Posterior vena cava (tissue), 2 donors: Measurements from ENCODE around the gene TNFRSF1A. TPM values are rescaled to one million over a fixed set of nuclear protein-coding genes. Genes with fewer than 3 reads are reported as not detected.

Source experiments
- DNase-seq: peaks from one replicate; pipeline ENCODE4 v3.0.0-alpha.2; 2020; ENCODE audit warnings: low spot score
- intact Hi-C, 2 donors: fragments of 100-400 bp; cut with DNase I; formaldehyde crosslinking; loops; one replicate each; pipeline versions ENCODE4 v1.14.1 to v1.14.2; 2022 to 2023
- total RNA-seq, 2 donors: library from RNA; stranded (reverse); fragmentation: NEBNext Ultra II Directional; extraction: Animal tissue kit (Norgen Biotek cat#: 25700); gene quantifications; one replicate each; pipeline ENCODE4 v1.2.1, GENCODE V29; 2021
- donor health status: DM: yes; HTN: yes; CAD: no.
- donor health status: DM: yes; HTN: yes; CAD: no.

The TNFRSF1A gene
- total RNA-seq, 2 donors from 2014 or later: 190 to 194 TPM

DNA sequence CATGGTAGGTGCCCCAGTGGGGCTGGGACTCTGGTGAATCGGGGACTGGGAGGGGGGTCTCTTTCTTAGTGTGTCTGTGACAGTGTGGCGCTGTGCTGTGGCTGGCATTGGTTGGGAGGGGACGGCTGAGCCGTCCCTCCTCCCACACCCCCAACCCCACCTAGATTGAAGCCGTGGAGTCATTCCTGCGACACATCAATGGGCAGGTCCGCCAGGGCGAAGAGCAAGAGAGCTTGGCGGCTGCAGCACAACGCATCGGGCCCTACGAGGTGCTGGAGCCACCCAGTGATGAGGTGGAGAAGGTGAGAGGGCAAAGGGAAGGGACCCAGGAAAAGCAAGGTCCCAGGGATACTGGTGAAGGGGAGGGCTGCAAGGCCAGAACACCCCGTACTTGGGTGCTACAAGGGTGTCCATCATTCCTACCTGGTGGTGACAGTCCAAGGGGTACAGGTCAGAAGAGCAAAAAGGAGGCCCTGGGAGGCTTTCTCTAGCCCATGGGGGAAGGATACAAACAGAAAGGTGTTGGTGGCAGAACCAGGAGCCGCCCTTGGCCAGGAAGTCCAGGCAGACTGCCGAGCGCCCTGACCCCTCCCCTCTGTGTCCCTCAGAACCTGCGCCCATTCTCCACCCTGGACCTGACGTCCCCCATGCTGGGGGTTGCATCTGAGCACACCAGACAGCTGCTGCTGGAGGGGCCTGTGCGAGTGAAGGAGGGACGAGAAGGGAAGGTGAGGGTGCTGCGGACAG lies 24.0 kb downstream of the TNFRSF1A start:
- intact Hi-C loops: loop anchor here in 1 of 2 donors (5.0 kb wide), 1 partner anchor 759 kb away; no protein-coding TSS in a partner anchor
- DNase-seq: no peak

DNA sequence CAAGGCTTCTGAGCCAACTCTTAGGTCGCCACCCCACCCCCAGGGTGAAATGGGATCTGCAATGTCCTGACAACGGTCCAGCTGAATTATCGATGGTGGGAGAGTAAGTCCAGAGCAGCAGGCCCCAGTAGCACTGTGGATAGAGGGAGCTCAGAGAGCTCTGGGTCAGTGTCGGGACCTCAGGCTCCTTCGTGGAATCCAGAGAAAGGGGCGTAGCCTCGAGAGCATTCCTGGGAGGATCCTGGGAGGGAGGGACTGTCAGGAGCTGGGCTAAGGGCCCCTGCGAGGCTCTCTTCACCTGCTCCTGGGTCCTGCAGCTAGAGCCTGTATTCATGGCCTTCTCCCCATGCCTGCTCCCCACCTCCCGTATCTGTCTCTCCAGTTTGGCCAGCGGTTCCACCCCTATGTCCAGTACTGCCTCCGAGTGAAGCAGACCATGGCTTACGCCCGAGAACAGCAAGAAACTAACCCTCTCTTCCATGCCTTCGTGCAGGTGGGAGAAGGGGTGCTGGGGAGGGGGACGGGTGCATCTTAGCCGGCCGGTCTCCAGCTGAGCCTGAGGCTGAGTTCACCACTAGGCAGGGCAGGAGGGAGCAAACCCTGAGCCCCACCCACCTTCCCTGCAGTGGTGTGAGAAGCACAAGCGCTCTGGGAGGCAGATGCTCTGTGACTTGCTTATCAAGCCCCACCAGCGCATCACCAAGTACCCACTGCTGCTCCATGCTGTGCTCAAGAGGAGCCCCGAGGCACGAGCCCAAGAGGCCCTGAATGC lies 24.8 kb downstream of the TNFRSF1A start:
- DNase-seq: no peak
- intact Hi-C loops: loop anchor here in 1 of 2 donors (5.0 kb wide), 1 partner anchor 760 kb away; no protein-coding TSS in a partner anchor

DNA sequence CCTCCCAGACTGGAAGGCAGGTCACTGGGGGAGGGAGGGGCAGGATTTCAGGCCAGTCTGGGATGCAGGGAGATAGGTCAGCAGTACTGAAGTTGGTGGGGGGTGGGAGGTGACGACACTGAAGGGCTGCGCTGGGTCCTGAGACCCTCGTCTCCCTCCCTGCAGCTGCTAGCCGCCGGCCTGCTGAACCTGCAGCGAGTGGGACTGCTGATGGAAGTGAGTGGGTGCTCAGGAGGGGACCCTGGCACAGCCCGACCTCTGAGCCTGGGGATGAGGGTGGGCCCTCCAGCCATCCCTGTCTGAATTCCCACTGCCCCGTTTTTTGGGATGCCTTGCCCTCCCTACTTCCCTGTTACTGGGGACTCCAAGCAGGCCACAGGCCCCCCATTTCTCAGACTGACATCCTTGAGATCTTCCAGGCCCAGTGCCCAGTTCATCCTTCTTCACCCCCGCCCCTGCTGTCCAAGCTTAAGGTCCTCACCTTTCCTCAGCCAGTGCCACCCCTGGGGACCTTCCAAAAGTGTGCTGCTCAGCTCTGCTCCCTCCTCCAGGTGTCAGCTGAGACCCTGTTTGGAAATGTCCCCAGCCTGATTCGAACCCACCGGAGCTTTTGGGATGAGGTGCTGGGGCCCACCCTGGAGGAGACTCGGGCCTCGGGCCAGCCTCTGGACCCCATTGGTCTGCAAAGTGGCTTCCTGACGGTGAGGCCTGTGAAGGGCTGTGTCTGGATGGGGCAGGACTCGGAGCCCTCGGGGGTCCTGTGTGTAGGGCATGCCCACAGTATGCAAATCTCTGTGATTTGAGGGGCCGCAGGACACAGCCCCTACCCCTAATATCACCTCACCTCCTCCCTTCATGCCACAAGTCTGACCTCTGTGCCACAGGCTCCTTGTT lies 25.9 kb downstream of the TNFRSF1A start:
- no peak for DNase-seq
- intact Hi-C loops: loop anchor here in 1 of 2 donors (5.0 kb wide), 1 partner anchor 761 kb away; no protein-coding TSS in a partner anchor

DNA sequence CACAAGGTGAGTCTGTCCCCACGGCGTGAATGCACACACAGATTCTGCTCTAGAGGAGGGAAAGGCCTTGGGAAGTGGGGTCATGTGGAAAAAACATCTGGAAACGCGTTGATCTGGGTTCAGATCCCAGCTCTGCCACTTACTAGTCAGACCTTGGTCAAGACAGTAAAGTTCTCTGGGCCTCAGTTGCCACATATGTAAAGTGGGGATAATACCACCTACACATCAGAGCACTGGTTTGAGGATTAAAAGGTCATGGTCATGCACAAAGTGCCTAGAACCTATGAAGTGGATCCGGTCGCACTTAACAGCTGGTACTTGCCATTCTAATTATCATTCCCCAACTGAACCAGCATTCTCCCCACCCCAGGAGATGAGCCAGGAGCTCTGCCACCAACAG lies 26.7 kb downstream of the TNFRSF1A start:
- intact Hi-C loops: loop anchor here in 1 of 2 donors (5.0 kb wide), 1 partner anchor 762 kb away; no protein-coding TSS in a partner anchor
- no peak for DNase-seq

DNA sequence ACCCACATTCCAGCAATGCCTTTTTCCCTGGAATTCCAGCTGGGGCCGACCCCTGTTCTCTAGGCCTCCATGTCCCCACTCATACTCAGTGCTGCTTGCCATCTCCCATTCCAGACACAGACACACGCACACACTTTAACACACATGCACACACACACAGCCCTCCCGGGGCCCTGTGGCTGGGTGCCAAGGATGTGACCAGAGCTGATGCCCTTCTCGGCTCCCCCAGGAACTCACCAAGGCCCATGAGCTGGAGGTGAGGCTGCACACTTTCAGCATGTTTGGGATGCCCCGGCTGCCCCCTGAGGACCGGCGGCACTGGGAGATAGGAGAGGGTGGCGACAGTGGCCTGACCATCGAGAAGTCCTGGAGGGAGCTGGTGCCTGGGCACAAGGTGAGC lies 27.1 kb downstream of the TNFRSF1A start:
- intact Hi-C loops: loop anchor here in 1 of 2 donors (5.0 kb wide), 1 partner anchor 763 kb away; no protein-coding TSS in a partner anchor
- no peak for DNase-seq

DNA sequence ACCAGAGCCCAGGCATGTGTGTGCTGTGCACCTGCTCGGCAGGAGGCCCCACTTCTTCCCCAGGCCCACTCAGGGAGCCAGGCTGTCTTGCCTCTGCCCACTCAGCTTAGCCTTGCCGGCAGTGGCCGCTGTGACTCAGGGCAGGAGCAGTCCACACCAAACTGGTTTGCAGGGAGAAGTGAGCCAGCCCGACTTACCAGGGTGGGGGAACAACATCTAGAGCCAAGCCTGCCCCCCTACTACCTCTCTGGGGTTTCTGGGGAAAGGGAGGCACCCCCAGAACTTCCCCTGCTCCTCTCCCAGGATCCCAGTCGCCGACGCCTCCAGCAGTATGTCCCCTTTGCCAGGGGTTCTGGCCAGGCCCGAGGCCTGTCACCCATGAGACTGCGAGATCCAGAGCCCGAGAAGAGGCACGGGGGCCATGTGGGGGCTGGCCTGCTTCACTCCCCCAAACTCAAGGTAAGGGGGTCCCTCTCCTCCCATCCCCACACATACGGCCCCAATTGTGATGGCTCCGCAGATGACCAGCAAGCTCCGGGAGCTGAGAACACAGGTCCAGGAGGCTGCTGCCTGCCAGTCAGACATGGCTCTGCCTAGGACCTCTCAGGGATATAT lies 28.4 kb downstream of the TNFRSF1A start:
- intact Hi-C loops: no loop called here
- no peak for DNase-seq

DNA sequence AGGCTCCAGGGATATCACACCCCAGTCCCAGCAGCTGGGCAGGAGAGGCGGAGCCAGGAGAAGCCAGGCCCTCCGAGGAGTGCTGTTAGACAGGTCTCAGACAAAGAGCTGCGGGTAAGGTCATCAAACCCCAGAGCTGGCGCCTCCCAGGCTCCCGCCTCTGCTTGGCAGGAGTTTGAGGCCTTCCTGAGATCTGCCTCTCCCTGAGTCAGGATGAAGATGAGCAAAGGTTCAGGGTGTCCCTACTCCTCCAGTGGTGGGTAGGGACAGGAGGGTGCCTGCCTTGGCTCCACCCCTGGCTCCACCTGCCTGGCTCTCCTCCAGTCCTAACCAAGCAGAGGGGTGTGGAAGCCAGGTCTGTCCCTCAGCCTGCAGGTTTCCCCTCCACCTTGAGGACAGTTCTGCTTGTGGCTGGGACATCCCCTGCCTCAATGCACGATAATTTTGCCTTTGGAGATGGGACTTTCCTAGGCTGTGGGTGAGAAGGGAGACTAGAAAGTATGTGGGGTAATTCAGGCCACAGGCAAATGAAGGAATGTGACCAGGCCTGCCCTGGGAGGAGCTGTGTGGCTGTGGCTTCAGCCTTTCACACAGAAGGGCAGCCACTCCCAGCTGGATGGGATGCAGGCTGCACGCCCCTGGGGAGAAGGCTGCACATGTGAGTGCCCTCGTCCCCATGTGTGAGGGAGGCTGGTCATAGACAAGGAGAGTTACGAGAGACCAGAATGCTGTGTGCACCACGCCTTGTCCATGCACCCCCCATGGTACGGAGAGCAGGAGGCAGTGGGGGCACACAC lies 29.1 kb downstream of the TNFRSF1A start:
- no peak for DNase-seq
- intact Hi-C loops: no loop called here

DNA sequence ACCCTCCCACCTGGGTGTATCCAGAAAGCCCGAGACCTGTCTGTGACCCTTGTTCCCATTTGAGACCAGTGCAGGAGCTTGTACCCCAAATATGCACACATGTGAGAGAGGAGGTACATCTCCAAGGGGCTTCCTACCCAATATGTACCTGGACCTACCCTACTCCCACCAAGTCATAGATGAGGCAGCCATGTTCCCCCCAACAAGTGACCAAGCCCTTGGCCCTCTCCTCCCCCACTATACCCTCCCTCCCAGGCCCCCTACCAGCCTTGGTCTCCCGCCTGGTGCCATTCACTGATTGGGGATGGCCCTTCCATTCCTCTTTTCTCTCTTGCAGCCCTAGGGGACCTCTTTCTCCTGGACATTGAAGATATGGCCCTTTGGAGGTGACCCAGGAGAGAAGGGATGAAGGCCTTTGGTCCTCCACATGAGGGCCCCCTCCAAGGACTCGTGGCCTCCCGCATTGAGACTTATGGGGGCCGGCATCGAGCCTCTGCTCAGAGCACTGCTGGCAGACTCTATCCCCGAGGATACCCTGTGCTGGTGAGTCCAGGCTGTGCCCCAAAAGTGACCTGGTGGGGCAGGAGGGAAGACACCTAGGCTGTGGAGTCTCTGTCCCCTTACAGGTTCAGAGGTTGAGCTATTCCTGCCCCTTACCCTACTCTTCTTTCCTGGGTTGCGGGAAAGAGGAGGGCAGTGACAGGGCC lies 29.9 kb downstream of the TNFRSF1A start:
- no peak for DNase-seq

DNA sequence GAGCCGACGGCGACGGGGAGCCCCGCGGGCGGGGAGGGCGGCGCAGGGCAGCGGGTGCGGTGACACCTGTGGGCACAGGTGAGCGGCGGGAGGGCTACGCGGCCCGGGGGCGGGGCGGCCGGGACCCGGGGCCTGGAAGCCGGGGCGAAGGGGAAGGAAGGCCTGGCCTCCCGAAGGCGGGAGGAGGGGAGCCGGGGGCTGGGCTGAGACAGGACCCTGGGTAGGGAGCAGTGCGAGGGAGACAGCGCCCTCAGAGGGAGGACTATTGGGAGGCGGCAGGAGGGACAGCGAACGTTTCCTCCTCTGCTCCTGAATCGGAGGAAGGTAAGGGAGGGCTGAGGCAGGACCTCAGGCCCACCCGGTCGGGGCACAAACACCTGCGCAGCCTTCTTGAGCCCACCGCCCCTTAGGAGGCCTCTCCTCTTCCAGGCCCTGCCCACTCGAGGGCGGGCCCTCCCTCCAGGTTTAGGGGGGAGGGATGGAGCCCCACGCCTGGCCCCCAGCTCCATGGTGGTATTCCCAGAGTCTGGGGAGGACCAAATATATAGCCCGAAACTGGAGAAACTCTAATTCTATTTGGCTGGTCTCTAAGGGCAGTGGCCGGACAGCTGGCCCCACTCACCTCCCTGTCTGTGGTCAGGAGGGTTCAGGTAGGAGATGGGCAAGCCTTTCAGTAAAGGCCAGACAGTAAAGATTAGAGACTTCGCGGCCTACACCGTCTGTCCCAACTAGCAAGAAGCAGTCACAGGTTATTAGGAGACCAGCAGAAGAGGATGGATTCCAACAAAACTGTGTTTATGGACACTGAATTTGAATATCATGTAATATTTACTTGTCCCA lies 30.9 kb downstream of the TNFRSF1A start:
- intact Hi-C loops: no loop called here
- DNase-seq: no peak

More for the DNA sequence above, 29.9 kb downstream of the TNFRSF1A start:
- intact Hi-C loops: no loop called here

DNA sequence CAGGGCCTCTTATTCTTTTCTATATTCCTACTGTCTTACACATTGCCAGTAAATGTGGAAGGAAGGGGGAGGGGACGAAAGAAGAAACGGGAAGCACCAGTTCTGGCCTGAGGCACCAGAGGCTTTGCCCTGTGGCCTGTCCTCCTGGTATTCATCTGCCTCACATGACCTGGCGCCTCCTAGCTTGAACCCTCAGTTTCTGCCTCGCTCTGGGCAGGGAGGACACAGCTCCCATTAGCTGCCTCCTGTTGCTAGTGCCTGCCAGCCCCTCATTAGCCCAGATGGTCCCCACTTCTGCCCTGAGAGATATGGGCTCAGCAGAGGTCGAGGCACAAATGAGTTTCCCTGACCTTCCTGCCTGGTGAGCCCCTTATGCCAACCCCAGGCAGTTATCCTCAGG lies 34.3 kb downstream of the TNFRSF1A start:
- intact Hi-C loops: no loop called here
- DNase-seq: peak; percentile 80

DNA sequence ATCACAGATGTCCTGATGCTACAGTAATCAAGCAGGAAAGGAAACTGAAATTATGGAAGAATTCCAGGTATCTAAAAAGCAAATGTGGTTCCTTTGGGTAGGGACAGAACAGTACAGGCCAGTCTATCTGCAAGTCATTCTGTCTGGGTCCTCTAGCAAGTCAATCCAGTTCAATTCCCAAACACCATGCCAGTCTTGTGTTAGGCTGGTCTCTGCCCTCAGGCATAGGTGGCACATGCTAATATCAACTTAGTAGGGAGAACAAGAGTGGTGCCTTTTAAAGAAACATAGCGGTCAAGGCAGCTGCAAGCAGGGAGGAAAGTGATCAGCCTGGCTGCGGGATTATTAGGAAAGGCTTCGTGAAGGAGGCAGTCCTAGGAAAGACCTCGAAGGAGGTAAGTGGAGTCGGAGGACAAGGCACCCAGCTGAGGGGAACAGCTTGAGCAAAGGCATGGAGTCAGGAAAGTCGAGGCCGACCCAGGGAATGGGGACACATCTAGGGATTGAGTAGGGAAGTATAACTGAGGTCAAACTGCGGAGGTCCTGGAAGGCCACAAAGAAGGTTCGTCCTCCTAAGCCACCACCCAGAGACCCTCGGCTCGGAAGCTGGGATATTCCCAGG lies 35.2 kb downstream of the TNFRSF1A start:
- peak; percentile 76 for DNase-seq

DNA sequence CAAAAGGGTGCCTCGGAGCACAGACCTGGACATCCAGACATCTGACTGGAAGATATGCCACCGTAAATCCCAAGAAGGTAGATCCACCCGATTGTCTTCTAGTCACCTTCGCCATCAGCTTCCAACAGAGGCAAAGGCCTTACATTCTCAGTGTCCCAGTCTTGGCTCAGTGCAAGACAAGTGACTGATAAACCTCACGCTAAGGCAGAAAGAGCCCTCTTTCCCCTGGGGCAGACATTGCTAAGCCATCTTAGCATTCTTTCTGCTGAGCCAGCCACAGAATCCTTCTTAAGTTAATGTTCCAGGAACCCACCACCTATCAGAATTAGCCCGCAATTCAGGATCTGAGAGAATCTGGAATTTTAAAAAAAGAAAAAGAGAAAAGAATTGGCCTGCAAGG lies 35.7 kb downstream of the TNFRSF1A start:
- DNase-seq: no peak

More for the DNA sequence above, 35.2 kb downstream of the TNFRSF1A start:
- intact Hi-C loops: no loop called here

DNA sequence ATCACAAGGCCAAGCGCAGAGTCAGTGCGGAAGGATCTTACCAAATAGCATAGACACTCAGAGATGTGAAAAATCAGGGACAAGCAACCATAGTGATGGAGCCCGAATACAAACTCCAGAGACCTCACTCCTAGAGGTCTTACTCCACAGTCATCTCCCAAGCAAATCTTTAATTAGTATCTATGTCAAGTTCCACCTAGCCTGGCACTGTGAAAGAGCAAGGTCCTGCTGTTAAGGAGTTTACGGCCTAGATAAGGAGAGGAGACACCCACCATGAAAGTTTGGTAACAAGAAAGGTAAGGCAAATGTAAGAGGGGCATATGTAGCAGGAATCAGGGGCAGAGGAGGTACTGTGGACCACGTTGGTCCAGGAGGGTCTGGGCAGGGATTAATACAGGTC lies 38.8 kb downstream of the TNFRSF1A start:
- DNase-seq: no peak
- intact Hi-C loops: no loop called here

More for the DNA sequence above, 35.7 kb downstream of the TNFRSF1A start:
- intact Hi-C loops: no loop called here

DNA sequence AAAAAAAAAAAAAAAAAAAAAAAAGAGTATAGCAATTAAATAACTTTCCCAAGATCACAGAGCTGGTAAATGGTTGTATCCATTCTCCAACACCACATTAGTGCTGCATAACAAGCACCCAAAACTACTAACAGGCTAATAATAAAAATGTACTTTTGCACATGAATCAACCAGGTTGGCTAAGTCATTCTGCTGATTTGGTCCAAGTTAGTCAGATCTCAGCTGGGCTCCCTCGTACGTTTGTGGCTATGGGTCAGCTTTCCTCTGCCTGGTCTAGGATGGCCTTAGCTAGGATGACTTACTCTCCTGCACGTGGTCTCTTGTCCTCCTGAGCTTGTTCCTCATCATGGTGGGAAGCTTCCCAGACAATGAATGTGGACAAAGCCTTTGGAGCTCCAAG lies 39.3 kb downstream of the TNFRSF1A start:
- intact Hi-C loops: no loop called here
- no peak for DNase-seq

DNA sequence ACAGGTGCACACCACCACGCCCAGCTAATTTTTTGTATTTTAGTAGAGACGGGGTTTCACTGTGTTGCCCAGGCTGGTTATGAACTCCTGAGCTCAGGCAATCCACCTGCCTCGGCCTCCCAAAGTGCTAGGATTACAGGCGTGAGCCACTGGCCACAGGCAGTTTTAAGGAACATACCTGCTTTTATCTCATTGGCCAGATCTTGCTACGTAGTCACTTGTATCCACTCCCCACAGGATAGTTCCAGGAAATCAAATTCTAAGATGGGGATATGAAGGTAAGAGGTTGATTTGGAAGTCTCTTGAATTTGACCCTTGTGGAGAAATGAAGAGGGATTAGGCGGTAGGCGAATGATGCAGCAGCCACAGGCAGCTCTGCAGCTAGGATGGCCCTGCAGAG lies 40.2 kb downstream of the TNFRSF1A start:
- no peak for DNase-seq
- intact Hi-C loops: no loop called here

DNA sequence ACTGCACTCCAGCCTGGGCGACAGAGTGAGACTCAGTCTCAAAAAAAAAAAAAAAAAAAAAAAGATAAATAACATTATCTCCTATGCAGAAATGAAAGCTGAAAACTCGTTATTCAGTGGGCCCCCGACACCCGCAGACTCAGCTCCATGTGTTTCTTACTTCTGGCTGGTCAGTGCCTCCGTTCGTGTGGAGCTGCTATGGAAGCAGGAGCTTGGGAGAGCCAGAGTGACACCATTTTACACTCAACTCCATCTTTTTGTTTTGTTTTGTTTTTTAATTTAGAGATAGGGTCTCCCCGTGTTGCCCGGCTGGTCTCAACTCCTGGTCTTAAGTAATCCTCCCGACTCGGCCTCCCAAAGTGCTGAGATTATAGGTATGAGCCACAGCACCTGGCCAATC lies 44.7 kb downstream of the TNFRSF1A start:
- DNase-seq: no peak
- intact Hi-C loops: no loop called here
